CD1c-positive myeloid dendritic cell (primary cell): ENCODE measurements around the gene RAMACL.
A peak's percentile ranks its signal among the peaks of the same experiment; 100 is the strongest.
"Not testable (repeated sequence)": the region's sequence is repeated elsewhere in the genome, so short reads cannot be mapped to it uniquely, and the experiment has no call there.

Source experiments
- DNase-seq: peaks from one replicate; pipeline ENCODE4 v3.0.0-alpha.2; 2016; ENCODE audit errors: extremely low spot score

Gene RAMACL

DNA sequence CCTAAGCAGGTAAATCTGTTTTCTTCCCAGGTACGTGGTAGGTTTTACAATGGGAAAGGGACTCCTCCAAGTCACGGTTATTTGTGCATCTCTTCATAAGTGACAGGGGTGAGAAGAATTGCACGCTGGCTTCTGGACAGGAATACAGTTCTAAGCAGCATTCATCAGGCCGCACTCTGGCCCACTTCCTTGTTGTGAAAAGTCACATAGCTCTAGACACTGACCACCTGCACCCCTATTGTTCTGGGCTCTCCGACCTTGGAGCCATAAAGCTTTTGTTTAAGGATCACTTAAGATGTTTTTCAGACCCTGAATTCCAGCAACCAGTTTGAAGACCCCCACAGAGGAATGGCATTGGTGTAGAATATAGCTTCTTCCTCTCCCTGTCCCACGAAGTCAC, 31.4 kb downstream of the RAMACL start:
- DNase-seq = no peak

DNA sequence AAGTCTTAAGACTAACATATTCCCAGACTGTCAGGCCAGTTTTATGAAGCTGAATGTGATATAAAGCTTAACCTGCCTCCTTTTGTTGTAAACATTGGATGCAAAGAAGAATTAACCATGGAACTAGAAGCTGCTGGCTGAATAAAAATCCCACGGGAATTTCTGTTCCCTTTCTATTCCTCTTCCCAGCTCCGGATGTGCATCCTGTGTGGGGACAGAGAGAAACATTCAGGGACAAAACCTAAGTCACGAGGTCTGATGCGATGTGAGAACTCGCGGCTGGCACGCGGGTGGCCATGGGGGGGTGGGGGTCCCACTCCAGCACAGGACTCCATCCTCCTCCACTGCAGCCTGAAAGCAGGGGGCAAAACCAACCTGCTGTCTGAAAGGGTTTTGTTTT, 32.2 kb downstream of the RAMACL start:
- DNase-seq = no peak

DNA sequence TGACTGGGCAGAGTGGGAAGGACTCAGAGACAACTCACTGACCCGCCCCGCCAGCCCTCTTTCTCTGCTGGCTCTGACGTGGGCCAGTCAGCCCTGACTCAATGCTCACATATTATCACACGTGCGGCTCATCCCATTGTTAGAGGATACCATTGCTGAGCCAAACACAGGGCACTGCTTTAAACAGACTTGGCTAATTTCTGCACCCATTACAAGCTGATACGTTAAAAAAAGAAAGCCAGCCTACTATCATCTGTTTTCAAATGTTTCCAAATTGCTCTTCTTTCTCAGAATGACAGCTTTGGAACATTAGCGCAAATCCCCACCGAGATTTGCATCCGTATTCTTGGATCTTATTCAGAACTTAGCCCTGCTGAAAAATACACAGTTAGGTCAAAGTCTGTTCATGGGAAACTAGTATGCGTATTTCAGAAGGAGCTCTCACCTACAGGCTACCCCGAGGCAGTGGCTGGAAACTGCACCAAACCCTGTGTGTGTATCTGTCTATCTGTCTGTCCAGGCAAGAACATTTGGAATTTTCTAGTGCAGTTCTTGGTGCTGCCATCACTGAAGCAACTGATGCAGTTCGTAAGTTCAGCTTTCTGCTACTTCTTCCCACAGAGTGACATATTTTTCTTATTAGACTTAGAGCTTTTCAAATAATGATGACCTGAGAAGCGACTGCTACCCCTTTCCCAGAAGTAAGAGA, 32.8 kb downstream of the RAMACL start:
- no peak for DNase-seq

DNA sequence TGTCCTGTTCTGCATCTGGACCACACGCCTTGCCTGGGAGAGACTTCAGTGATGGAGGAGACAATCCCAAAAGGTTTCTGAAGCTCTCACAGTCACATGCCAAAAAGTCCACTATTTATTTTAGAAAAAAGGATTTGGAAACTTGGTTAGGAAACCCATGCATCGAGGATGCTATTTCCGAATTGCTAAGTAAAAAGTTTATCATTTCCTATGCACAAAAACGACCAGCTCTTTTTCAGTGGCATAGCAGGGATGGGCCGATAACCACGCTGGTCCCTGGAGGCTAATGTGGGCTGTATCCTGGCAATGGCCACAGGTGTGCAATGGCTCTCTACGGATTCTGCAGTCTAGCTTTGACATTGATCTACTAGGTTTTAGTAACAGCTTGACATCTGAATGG, 33.9 kb downstream of the RAMACL start:
- no peak for DNase-seq

- DNase-seq = no peak
These were observed 34.6 kb downstream of the RAMACL start for GRCh38 chr6:166551754-166552495.

DNA sequence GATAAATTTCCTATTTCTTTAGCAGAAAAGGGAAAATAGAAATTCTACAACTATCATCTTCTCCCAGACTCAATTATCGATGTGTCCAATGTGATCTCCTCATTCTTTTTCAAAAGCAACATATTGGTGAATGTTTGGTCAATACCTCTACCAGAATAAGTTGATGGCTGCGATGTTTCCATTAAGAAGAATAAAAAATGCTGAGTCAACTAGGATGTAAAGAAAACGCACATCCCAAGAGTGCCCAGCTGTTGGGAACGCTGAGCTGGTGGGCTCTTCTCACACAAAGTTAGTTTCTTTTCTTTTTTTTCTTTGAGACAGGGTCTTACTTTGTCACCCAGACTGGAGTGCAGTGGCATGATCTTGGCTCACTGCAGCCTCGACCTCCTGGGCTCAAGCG, 39.8 kb downstream of the RAMACL start:
- no peak for DNase-seq

GRCh38 chr6:166545156-166546034, 41.1 kb downstream of the RAMACL start:
- DNase-seq = no peak

GRCh38 chr6:166544296-166544605, 42.2 kb downstream of the RAMACL start:
- DNase-seq = no peak

DNA sequence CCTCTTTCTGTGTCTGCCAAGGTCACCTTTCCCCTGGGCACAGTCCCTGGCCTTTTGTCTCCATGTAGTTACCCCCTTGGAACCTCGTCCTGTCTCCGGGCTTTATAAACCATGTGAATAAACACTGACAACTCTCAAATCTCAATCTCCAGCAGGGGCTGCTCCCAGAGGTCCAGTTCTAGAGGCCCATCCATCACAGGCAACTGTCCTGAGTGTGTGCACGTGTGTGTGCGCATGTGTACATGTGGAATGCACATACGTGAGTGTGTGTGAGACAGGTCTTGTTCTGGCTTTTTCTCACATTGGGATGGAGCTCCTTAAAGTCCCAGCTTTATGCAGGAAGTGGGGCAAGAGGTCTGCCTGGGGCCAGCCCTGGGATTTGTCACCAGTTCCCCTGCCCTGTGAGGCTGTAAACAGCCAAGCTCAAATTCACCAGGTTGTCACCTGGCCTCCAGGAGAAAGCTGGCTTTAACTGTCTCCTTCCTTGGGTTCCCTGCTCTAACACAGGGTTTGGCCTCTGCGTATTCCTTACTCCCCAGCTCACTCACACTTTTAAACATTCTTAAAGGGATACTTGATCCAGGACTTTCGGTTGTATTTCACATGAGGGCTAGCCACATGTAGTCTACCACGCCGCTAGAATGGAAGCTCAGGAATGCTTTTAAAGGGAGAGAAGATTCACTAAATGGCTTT, 42.7 kb downstream of the RAMACL start:
- no peak for DNase-seq

DNA sequence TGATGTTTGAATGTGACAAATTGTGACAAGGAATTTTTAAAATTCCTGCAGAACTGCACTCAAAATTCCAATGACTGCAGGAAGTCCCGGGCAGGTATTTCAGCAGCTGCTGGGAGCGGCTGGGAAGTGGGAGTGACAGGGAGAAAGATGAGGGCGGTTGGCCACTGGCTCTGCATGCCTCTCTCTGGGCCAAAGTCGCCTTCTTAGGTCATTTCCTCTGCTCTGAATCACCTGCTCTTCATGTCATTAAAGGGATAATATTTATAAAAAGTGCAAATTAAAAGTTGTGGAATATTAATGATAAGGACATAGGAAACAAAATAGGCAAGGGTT, 43.9 kb downstream of the RAMACL start:
- no peak for DNase-seq

DNA sequence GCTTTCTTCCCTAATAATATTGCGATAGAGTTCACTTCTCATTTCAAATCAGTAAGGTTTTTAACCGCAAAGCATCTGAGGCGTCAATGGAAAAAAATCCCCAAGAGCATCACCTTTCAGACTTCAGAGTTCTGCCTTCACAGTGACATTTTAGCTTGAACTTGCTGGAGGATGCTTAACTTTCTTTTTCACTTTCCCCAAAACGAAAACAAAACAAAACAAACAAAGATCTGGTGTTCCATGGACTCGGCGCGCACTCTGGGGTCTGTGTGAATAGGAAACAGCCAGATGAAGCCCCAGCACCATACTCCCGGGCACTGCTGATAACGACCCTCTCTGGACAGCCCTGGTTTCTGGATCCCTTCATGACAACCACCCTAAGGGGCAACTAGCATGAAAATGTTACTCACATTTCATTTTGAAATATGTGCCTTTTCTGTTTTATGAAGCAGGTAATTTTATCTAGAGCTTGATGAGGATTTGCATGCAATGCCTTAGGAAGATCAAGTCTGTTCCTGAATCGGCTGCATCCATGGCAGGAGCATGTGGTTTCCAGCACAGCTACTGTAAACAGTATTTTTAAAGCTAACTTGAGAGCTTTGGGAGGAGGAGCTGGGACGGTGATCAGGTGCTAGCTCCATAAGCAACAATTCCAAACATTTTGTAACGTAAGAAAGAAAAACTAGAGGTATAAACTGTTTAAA, 44.5 kb downstream of the RAMACL start:
- no peak for DNase-seq

DNA sequence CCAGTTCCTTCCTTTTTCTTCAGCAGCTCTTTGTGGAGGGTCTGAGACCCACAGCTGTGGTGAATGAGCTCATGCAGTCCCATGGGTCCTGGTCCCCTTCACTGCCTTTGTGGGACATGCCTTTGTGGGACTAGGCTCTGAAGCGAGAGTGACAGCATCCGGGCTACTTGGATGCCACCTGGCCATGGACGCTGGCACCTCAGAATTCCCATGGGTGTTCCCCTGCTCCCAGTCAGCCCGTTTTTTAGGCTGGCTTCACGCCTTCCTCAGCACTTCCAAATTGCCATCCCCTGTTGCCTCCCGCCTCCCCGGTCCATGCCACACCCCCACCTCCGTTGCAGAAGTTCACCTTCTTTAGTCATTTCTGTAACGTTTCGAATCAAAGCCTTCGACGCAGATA, 45.1 kb downstream of the RAMACL start:
- DNase-seq = no peak

- DNase-seq = peak; percentile 81
These were observed 45.7 kb downstream of the RAMACL start for GRCh38 chr6:166540631-166541331.

DNA sequence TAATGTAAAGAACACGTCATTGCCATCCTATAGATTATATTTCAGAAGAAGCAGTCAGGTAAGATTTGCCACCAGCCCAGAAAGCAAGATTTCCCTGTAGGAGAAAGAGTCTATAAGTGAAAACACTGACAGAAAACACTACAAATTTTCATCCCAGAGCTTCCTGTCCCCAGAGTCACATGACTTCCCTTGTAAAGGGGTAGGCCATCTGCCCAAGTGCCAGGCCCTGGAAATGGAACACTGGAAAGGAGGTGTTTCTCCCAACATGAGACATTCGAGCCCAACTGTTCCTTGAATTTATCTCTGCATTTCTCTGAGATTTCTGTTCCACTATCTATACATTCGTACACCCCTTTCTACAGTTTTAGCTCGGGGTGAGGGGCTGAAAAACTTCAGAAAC, 46.9 kb downstream of the RAMACL start:
- DNase-seq = no peak

DNA sequence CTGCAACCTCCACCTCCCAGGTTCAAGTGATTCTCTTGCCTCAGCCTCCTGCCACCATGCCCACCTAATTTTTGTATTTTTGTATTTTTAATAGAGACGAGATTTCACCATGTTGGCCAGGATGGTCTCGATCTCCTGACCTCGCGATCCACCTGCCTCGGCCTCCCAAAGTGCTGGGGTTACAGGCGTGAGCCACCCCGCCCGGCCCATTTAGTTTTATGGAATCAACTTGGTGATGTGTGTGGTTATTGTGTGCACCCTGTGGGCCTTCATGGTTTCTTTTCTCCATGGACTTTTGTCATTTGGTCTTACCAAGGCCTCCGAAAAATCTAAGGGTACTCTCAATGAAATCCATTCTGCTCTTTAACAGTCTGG, 47.5 kb downstream of the RAMACL start:
- not testable (repeated sequence) for DNase-seq

GRCh38 chr6:166538297-166539010, 48.0 kb downstream of the RAMACL start:
- no peak for DNase-seq

DNA sequence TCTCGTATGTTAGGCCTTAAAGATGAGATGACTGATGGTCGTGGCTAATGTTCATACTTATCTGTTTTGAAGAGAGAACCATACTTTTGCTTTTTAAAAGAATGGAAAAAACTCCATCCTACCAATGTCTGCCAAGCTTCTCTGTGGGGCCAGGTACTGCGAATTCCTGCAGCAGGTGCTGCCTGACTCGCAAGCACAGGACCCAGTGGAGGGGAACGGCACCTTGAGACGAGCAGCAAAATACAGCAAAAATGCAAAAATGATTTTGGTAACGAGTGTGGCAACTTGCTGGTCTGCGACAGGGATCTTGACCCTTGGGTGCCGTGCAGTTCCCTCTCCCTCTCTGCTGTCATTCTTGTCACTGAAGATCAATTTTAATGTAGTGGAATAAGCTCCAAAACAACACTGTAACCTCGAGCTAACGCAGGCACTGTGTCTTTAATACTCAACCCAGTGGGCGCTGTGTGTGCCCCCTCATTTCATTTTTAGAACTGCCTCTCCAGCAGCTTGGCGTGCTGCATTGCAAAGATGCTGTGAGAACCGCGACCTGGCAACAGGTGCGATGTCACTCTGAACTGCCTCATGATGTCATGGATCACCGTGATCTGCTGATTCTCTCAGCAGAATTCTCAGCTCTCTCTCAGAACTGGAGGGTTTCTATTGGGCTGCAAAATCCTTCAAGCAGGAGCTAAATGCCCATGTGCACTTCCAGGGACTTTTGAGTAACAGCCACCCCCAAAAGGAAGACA, 51.6 kb downstream of the RAMACL start:
- no peak for DNase-seq

GRCh38 chr6:166533205-166533824, 53.2 kb downstream of the RAMACL start:
- DNase-seq = no peak
